Mononuclear cell (primary cell): ENCODE results near the gene ZNF570. TPM values are rescaled to one million over a fixed set of nuclear protein-coding genes. Genes with fewer than 3 reads are reported as not detected.

Source experiments
- H3K27me3 ChIP-seq: 2 replicates; pipeline ENCODE4 v1.6.0; 2011; ENCODE audit warnings: low read length, control low read depth; ENCODE audit not compliant: insufficient read depth
- H3K4me1 ChIP-seq: 2 replicates; pipeline ENCODE4 v1.5.1; 2011; ENCODE audit warnings: mild to moderate bottlenecking, low read length, control low read depth; ENCODE audit not compliant: insufficient read depth
- H3K4me3 ChIP-seq: 2 replicates; pipeline ENCODE4 v1.5.1; 2011; ENCODE audit warnings: mild to moderate bottlenecking, low read length, moderate library complexity
- H3K9me3 ChIP-seq: 2 replicates; pipeline ENCODE4 v1.5.1; 2011; ENCODE audit warnings: low read depth, mild to moderate bottlenecking, control low read depth, low read length
- total RNA-seq: library from RNA; depleted of rRNA; stranded (reverse); fragments of >200 nt; gene quantifications from one replicate; pipeline ENCODE4 v1.2.3, GENCODE V29; 2012

Gene ZNF570
- 13.5 TPM for total RNA-seq

DNA sequence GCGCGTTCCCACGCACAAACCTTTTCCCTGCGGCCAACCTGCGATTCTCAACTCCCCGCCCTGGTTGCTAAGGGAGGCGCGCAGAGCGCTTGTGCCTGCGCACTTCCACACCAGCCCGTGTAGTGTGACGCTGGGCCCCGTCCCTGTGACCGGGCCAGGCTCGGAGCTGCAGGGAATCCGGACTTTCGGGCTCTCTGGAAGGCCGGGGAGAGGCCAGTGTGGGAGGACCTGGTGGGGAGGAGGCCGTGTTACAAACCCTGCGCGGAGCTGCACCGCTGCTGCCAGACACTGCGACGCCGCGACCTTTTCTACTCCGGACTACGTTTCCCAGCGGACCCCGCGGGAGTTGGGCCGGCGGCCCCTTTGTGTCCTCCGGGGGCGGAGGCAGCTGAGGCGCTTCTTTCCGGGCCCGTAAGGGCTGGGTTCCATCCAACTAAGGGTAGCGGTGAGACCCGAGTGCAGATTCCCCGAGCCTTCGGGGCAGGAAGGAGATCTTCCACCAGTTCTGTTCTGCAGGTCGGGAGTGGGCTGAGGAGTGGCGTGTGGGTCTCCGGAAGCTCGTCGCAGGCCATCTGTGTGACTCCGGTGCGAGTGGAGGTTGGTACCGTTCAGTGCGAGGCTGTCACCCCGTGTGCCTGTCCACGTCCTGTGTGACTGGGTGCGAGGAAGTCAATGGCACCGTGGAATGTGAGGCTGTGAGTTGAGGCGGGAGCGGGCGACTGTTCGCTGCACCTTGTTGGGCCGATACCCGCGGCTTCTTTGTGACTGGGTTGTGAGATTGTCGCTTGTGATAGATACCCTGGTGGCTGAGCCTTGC is at the start of gene ZNF570:
Gene ZNF570, plus strand, starts transcription at position 396 of the 817 bp plus-strand sequence. CDS start 999 bp downstream, outside the sequence.
- Histone ChIP-seq H3K4me1 (peaks cover 37% of the 10 kb centered on the region), H3K27me3 (no peaks in the 10 kb centered on the region), H3K9me3 (peaks cover 11% of the 10 kb centered on the region), H3K4me3 (peak within 1 kb of the TSS; percentile 65)

DNA sequence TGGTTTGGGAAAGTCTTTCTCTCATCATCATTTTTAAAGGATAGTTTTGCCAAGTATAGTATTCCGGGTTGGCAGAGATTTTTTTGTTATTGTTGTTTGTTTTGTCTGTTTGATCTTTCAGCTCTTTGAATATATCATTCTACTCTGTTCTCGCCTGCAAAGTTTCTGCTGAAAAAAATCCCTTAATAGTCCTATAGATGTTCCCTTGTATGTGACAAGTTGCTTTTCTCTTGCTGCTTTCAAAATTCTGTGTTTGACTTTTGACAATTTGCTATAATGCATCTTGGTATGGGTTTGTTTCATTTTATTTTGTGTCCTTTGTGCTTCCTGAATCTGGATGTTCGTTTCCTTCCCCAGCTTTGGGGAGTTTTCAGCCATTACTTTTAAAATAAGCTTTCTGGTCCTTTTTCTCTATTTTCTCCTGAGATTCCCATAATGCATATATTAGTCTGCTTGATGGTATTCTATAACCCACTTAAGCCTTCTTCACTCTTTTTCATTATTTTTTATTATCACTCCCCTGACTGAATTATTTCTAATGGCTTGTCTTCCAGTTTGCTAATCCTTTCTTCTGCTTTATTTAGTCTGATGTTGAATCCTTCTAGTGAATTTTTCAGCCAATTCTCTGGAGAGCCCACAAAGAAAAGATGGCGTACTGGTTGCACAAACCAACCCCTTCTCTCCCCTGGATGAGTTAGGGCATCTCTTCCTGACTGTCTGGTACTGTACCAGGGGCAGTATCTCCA is 16.5 kb upstream of the ZNF570 start:
- peaks cover 95% of the 10 kb centered on the region for H3K9me3 ChIP-seq

DNA sequence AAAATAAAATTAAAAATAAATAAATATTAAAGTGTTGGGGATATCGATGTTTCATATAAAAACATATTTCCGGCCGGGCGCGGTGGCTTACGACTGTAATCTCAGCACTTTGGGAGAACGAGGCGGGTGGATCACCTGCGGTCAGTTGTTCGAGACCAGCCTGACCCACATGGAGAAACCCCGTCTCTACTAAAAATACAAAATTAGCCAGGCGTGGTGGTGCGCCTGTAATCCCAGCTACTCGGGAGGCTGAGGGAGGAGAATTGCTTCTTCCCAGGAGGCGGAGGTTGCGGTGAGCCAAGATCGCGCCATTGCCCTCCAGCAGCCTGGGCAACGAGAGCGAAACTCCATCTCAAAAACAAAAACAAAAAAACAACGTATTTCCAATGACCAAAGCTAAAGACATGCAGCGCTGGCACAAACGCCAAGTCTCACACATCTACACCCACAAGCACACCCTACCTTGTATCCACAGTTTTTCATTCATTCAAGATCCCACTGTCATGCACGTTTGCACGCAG is 2.8 kb upstream of the ZNF570 start:
- no peaks in the 10 kb centered on the region for H3K27me3 ChIP-seq
- peak overlapping the region; percentile 80 for H3K4me3 ChIP-seq
- peaks cover 37% of the 10 kb centered on the region for H3K4me1 ChIP-seq
- H3K9me3 ChIP-seq: peaks cover 21% of the 10 kb centered on the region

More for the DNA sequence above, 16.5 kb upstream of the ZNF570 start:
- no peaks in the 10 kb centered on the region for H3K27me3 ChIP-seq
- H3K4me3 ChIP-seq: no peak overlapping the region
- H3K4me1 ChIP-seq: no peaks in the 10 kb centered on the region

DNA sequence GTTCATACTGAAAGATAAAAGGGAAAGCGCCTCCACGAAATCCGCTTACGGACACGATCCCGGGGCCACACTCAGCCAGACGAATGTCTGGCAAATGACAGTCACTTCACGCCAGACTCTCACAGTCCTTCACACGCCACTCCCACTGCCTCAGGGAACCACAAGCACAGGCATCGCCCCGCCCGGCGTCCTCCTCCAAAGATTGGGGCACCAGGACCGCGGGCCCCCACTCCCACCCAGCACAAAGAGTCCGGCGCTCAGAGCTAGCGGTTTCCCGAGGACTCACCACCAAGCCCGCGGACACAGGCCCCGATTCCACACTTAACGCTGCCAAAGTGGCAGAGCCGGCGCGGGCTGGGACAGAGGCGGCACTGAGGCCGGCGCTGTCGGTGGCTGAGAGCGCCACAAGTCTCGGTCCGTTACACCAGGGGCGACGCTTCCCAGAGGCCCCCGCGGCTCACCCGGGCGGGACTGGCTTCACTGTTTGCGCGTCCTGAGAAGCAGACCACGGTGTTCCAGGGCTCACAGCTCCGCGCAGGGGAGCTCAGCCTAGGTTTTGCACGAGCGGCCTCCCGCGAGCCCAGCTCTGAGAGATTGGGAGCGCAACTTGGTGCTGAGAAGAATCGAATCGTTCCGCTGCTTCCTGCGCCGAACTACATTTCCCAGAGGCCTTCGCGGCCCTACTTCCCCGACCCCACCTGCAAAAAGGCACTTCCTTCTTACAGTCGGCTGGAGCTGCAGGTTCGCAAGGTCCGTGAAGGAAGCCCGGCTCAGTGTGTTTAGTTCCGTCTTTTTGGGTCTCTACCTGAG is 2.2 kb upstream of the ZNF570 start, which contains the start of gene ZNF569:
Gene ZNF569, minus strand, starts transcription at position 647 of the 810 bp plus-strand sequence. CDS start 22,523 bp downstream, outside the sequence.
- Histone ChIP-seq H3K9me3 (peaks cover 16% of the 10 kb centered on the region), H3K4me1 (peaks cover 37% of the 10 kb centered on the region), H3K4me3 (peak within 1 kb of the TSS; percentile 80), H3K27me3 (no peaks in the 10 kb centered on the region)

DNA sequence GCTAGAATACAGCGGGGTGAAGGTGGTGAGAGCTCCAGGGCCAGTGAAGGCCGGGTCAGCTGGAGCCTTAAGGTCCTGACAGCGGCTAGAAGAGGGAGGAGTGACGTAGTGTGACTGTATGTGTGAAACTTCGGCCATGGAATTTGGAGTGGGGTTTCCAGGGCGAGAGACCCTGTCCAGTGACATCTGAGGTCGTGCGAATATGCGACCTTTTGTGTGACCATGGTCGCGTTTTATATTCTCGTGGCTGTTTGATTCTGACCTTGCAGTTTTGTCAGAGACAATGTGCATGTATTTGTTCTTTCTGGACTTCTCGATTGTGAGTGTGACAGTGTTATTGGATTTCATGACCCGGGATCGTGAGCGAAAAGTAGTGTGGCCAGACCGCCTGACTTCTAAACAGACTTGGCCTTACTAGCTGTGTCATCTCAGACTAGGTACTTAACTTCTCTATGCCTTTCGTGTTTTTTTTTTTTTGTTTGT is 1.5 kb upstream of the ZNF570 start:
- H3K4me3 ChIP-seq: peak overlapping the region; percentile 80
- H3K27me3 ChIP-seq: no peaks in the 10 kb centered on the region
- peaks cover 9% of the 10 kb centered on the region for H3K9me3 ChIP-seq
- H3K4me1 ChIP-seq: peaks cover 37% of the 10 kb centered on the region

DNA sequence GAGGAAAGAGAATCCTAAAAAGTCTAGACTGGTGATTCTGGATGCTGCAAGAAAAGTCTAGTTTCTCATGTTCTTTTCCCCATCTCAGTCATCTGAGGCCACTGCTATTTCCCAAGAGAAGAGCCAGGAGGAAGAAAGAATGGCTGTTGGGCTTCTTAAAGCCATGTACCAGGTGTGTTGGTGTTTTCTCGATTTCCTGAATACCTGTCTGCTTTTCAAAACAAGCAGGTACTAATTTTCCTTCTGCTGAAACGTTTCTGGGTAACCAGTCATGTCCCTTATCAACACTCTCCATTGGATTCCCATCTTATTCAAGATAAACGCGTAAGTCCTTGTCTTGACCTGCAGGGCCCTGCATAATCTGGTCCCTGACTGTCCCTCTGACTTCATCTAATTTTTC is 1.1 kb downstream of the ZNF570 start:
- H3K9me3 ChIP-seq: peaks cover 12% of the 10 kb centered on the region
- no peaks in the 10 kb centered on the region for H3K27me3 ChIP-seq
- H3K4me1 ChIP-seq: peaks cover 37% of the 10 kb centered on the region
- no peak overlapping the region for H3K4me3 ChIP-seq

DNA sequence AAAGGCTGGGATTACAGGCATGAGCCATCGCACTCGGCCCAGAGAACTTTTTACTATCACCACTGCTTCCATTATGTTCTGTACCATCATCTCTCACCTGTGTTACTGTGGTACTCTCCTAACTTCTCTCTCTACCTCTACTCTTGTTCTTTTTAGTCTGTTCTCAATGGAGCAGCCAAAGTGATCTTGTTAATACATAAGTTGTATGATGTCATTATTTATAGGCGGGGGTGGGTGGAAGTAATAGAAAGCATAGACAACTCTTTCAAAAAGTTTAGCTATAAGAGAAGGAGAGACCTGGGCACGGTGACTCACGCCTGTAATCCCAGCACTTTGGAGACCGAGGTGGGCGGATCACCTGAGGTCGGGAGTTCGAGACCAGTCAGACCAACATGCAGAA is 3.0 kb downstream of the ZNF570 start:
- Histone ChIP-seq H3K4me3 (no peak overlapping the region), H3K9me3 (peaks cover 21% of the 10 kb centered on the region), H3K4me1 (peaks cover 28% of the 10 kb centered on the region), H3K27me3 (no peaks in the 10 kb centered on the region)

DNA sequence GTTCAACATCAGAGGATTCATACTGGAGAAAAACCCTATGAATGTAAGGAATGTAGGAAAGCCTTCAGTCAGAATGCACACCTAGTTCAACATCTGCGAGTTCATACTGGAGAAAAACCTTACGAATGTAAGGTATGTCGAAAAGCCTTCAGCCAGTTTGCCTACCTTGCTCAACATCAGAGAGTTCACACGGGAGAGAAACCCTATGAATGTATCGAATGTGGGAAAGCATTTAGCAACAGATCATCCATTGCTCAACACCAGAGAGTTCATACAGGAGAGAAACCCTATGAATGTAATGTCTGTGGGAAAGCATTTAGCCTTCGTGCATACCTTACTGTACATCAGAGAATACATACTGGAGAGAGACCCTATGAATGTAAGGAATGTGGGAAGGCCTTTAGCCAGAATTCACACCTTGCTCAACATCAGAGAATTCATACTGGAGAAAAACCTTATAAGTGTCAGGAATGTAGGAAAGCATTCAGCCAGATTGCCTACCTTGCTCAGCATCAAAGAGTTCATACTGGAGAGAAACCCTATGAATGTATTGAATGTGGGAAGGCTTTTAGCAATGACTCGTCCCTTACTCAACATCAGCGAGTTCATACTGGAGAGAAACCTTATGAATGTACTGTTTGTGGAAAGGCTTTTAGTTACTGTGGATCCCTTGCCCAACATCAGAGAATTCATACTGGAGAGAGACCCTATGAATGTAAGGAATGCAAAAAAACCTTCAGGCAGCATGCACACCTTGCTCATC is 15.4 kb downstream of the ZNF570 start:
- no peaks in the 10 kb centered on the region for H3K27me3 ChIP-seq
- H3K4me1 ChIP-seq: no peaks in the 10 kb centered on the region
- no peak overlapping the region for H3K4me3 ChIP-seq
- H3K9me3 ChIP-seq: peaks cover 95% of the 10 kb centered on the region

DNA sequence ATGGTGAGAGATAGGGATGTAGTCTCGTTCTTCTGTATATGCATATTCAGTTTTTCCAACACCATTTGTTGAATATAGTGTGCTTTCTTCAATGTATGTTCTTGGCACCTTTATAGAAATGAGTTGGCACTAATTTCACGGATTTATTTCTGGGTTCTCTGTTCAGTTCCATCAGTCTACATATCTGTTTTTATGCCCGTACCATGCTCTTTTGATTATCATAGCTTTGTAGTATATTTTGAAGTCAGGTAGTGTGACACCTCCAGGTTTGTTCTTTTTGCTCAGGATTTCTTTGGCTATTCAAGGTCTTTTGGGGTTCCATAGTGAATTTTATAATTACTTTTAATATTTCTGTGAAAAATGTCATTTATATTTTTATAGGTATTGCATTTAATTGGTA is 23.1 kb downstream of the ZNF570 start:
- H3K4me3 ChIP-seq: no peak overlapping the region
- H3K4me1 ChIP-seq: no peaks in the 10 kb centered on the region
- H3K27me3 ChIP-seq: no peaks in the 10 kb centered on the region
- peaks cover 56% of the 10 kb centered on the region for H3K9me3 ChIP-seq

DNA sequence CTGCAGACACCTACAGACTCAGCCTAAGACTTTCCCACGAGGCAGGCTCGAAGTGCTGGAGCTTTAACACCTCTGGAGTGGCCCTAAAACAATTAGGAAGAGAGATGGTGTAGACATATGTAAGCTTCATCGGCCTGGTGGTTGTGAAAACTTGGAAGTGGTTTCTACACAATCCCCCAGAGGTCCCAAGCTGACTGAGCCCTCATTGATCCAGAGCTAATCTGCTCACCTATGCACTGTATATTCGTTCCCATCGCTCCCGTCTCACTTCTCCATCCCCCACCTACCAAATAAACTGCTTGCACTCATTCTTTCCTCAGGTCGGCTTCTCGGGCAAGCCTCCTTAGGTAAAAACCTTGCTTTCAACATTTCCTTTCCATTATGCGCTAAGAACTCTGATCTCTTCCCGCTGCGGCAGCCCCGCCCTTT is 36.8 kb downstream of the ZNF570 start:
- peak overlapping the region; percentile 57 for H3K4me3 ChIP-seq
- peaks cover 18% of the 10 kb centered on the region for H3K4me1 ChIP-seq
- H3K9me3 ChIP-seq: peaks cover 6% of the 10 kb centered on the region

DNA sequence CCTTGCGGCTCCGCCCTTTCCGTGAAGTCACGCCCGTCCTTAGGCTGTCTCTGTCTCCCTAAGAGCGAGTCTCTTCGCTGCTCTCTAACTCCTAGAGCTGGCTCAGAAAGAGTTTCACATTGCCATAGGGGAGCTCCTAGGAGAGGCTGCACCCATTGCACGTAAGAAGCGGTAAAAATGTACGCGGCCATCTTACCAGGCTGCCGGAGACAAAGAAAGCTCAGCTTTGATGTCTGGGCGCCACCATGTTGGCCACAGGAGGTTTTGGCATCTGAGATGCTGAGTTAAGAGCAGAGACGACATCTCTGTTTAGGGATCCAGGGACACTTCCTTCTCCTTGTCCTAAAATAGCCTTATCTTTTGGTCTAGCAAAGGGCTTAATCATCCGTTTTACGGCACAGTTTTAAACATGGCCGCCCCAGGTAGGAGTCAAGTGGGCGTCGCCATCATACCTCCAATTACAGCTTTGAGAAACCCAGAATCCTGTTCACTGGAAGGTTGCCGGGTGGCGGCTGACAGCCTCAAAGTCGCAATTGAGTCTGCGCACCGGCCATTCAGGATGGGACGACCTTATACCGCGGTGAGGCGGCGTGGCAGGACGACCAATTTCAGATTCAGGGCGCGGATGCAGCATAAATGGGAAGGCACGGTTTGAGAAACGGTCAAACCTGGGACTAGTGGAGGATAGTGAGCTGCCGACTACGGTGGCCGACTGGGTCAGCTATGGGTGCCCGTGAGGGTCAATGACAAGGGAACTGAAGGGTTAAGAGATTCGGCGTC is 37.4 kb downstream of the ZNF570 start, which contains the start of gene ZNF793:
Gene ZNF793, plus strand, starts transcription at position 553 of the 780 bp plus-strand sequence. CDS start 16,501 bp downstream, outside the sequence.
- Histone ChIP-seq H3K9me3 (peaks cover 6% of the 10 kb centered on the region), H3K4me1 (peaks cover 18% of the 10 kb centered on the region), H3K4me3 (peak within 1 kb of the TSS; percentile 57), H3K27me3 (no peaks in the 10 kb centered on the region)

More for the DNA sequence above, 36.8 kb downstream of the ZNF570 start:
- H3K27me3 ChIP-seq: no peaks in the 10 kb centered on the region

DNA sequence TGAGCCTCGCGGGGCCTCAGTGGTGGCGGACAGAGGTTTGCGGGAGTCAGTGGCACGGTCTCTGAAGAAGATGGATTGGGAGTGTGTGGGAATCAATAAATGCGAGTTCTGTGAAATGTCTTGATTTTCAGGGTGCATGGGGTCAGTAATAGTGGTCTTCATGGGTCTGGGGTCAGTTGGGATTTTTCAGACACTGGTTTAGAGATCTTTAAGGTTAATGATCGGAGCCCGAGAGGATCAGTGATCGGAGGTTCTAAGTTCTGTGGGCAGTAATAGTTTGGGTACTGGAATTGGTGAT is 38.0 kb downstream of the ZNF570 start:
- peak overlapping the region; percentile 57 for H3K4me3 ChIP-seq

DNA sequence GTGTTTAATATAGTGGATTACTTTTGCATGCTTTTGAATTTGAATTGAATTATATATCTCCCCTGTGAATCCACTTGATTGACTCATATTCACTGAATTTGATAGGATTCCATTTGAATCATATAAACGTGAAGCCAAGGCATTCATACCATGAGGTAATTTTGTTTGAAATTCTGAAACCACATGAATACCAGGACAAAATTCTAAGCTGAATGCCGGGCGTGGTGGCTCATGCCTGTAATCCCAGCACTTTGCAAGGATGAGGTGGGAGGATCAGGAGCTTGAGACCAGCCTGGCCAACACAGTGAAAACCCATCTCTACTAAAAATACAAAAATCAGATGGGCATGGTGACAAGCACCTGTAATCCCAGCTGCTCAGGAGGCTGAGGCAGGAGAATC is 42.0 kb downstream of the ZNF570 start:
- Histone ChIP-seq H3K4me1 (peaks cover 8% of the 10 kb centered on the region), H3K27me3 (no peaks in the 10 kb centered on the region), H3K9me3 (peaks cover 14% of the 10 kb centered on the region), H3K4me3 (no peak overlapping the region)

More for the DNA sequence above, 38.0 kb downstream of the ZNF570 start:
- H3K4me1 ChIP-seq: peaks cover 18% of the 10 kb centered on the region
- H3K27me3 ChIP-seq: no peaks in the 10 kb centered on the region
- H3K9me3 ChIP-seq: peaks cover 6% of the 10 kb centered on the region
